ENCODE results near the gene SCAND1.

SCAND1 gene

GRCh38 chr20:35912881-35913280 is 41.4 kb downstream of the SCAND1 start:
- Histone ChIP-seq H3K4me3 (ENCODE audit: insufficient read depth, low read length, poor library complexity, severe bottlenecking) (no peak overlapping the region), H3K9me2 (replicated peaks; ENCODE audit: insufficient read depth, low read length) (no peaks in the 10 kb centered on the region), H3K79me2 (ENCODE audit: insufficient read depth, low read length) (no peaks in the 10 kb centered on the region), H3K27ac (ENCODE audit: low read depth, low read length) (no peak overlapping the region), H4K20me1 (ENCODE audit: low read depth, low read length) (no peaks in the 10 kb centered on the region), H2AFZ (ENCODE audit: low read depth, low read length, severe bottlenecking) (no peak overlapping the region), H3F3A (ENCODE audit: insufficient read depth) (no peaks in the 10 kb centered on the region), H3K9ac (ENCODE audit: low read length) (no peak overlapping the region), H3K27me3 (ENCODE audit: low read length) (no peaks in the 10 kb centered on the region), H3K9me3 (ENCODE audit: insufficient read depth, low read length) (no peaks in the 10 kb centered on the region), H3K36me3 (ENCODE audit: low read length) (no peaks in the 10 kb centered on the region), H3K4me2 (ENCODE audit: low read depth, low read length, poor library complexity, severe bottlenecking) (no peak overlapping the region)
- no peak for TF ChIP-seq CTCF (IDR thresholded peaks at IDR 0.05; ENCODE audit: insufficient read depth, low read length, poor library complexity, severe bottlenecking)
- no peak for TF ChIP-seq EZH2phosphoT487 (conservative IDR thresholded peaks at IDR 0.05; ENCODE audit: low read length)

GRCh38 chr20:35910254-35910653 is 44.0 kb downstream of the SCAND1 start:
- Histone ChIP-seq H3K27me3 (ENCODE audit: low read length) (no peaks in the 10 kb centered on the region), H4K20me1 (ENCODE audit: low read depth, low read length) (no peaks in the 10 kb centered on the region), H3K36me3 (ENCODE audit: low read length) (no peaks in the 10 kb centered on the region), H3K27ac (ENCODE audit: low read depth, low read length) (no peak overlapping the region), H3K4me2 (ENCODE audit: low read depth, low read length, poor library complexity, severe bottlenecking) (no peak overlapping the region), H2AFZ (ENCODE audit: low read depth, low read length, severe bottlenecking) (no peak overlapping the region), H3K79me2 (ENCODE audit: insufficient read depth, low read length) (no peaks in the 10 kb centered on the region), H3K9ac (ENCODE audit: low read length) (no peak overlapping the region), H3K9me3 (ENCODE audit: insufficient read depth, low read length) (no peaks in the 10 kb centered on the region), H3F3A (ENCODE audit: insufficient read depth) (no peaks in the 10 kb centered on the region), H3K4me3 (ENCODE audit: insufficient read depth, low read length, poor library complexity, severe bottlenecking) (no peak overlapping the region), H3K9me2 (replicated peaks; ENCODE audit: insufficient read depth, low read length) (no peaks in the 10 kb centered on the region)
- TF ChIP-seq EZH2phosphoT487 (conservative IDR thresholded peaks at IDR 0.05; ENCODE audit: low read length) (no peak), CTCF (IDR thresholded peaks at IDR 0.05; ENCODE audit: insufficient read depth, low read length, poor library complexity, severe bottlenecking) (no peak)

- Histone ChIP-seq H3K9ac (ENCODE audit: low read length) (no peak overlapping the region), H3K4me3 (ENCODE audit: insufficient read depth, low read length, poor library complexity, severe bottlenecking) (no peak overlapping the region), H4K20me1 (ENCODE audit: low read depth, low read length) (no peaks in the 10 kb centered on the region), H3K27ac (ENCODE audit: low read depth, low read length) (no peak overlapping the region), H3K79me2 (ENCODE audit: insufficient read depth, low read length) (no peaks in the 10 kb centered on the region), H3K36me3 (ENCODE audit: low read length) (no peaks in the 10 kb centered on the region), H3K4me2 (ENCODE audit: low read depth, low read length, poor library complexity, severe bottlenecking) (no peak overlapping the region), H3F3A (ENCODE audit: insufficient read depth) (no peaks in the 10 kb centered on the region), H3K9me2 (replicated peaks; ENCODE audit: insufficient read depth, low read length) (no peaks in the 10 kb centered on the region), H2AFZ (ENCODE audit: low read depth, low read length, severe bottlenecking) (no peak overlapping the region), H3K27me3 (ENCODE audit: low read length) (no peaks in the 10 kb centered on the region), H3K9me3 (ENCODE audit: insufficient read depth, low read length) (no peaks in the 10 kb centered on the region)
- TF ChIP-seq EZH2phosphoT487 (conservative IDR thresholded peaks at IDR 0.05; ENCODE audit: low read length): no peak
- TF ChIP-seq CTCF (IDR thresholded peaks at IDR 0.05; ENCODE audit: insufficient read depth, low read length, poor library complexity, severe bottlenecking): no peak
These were observed 44.5 kb downstream of the SCAND1 start for GRCh38 chr20:35909796-35910195.
